Astrocyte of the cerebellum (primary cell): ENCODE measurements around the gene KCNN4.
"Not testable (repeated sequence)": the region's sequence is repeated elsewhere in the genome, so short reads cannot be mapped to it uniquely, and the experiment has no call there.

Experiments
- DNase-seq: peaks from one replicate; pipeline ENCODE4 v3.0.0-alpha.2; 2011; ENCODE audit warnings: low read depth
- H3K4me3 ChIP-seq: 2 replicates; pipeline ENCODE4 v1.5.1; 2011; ENCODE audit warnings: mild to moderate bottlenecking, low read depth, low read length, moderate library complexity
- in situ Hi-C: cut with HindIII; loops from 2 replicates; pipeline ENCODE4 v1.10.0; 2017; ENCODE audit warnings: low sequenced_read_pairs
- TF ChIP-seq, protein P1 (sequence below): IDR thresholded peaks from 2 replicates; pipeline ENCODE4 v1.5.1; 2012; ENCODE audit warnings: low read length, low read depth, moderate library complexity, mild to moderate bottlenecking; ENCODE audit errors: missing control alignments

Gene KCNN4

GRCh38 chr19:43766755-43767043, 14.1 kb downstream of the KCNN4 start:
- TF ChIP-seq, protein P1, sequence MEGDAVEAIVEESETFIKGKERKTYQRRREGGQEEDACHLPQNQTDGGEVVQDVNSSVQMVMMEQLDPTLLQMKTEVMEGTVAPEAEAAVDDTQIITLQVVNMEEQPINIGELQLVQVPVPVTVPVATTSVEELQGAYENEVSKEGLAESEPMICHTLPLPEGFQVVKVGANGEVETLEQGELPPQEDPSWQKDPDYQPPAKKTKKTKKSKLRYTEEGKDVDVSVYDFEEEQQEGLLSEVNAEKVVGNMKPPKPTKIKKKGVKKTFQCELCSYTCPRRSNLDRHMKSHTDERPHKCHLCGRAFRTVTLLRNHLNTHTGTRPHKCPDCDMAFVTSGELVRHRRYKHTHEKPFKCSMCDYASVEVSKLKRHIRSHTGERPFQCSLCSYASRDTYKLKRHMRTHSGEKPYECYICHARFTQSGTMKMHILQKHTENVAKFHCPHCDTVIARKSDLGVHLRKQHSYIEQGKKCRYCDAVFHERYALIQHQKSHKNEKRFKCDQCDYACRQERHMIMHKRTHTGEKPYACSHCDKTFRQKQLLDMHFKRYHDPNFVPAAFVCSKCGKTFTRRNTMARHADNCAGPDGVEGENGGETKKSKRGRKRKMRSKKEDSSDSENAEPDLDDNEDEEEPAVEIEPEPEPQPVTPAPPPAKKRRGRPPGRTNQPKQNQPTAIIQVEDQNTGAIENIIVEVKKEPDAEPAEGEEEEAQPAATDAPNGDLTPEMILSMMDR, result no peak
- in situ Hi-C loops, result no loop called here
- H3K4me3 ChIP-seq, result no peak overlapping the region
- no peak for DNase-seq

- peak; percentile 81 for DNase-seq
- in situ Hi-C loops, result no loop called here
- TF ChIP-seq, protein P1, result no peak
- no peak overlapping the region for H3K4me3 ChIP-seq
These were observed 15.5 kb downstream of the KCNN4 start for GRCh38 chr19:43765109-43765876.

- in situ Hi-C loops, H3K4me3 ChIP-seq, DNase-seq: not testable (repeated sequence)
These were observed 16.1 kb downstream of the KCNN4 start for GRCh38 chr19:43764684-43765083.

DNA sequence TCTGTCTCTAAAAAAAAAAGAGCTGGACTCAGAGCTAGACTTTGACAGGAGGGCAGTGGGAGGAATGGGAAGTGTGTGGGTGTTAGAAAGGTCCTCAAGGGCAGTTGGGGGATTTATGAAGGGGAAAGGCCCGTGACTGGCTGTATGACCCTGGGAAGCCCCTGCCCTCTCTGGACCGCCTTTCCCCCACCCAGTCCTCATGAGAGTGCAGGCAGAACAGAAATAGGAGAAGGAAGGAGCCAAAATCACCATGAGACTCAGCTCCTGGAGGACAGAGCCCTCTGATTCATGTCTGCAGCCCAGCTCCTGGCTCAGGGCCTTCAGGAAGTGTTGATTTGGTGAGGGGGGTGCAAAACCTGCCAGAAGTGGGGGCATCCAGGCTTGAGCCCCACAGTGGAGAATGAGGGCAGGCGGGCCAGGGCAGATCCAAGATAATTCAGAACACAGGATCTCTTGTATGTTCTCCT, 17.3 kb downstream of the KCNN4 start:
- DNase-seq, result no peak
- in situ Hi-C loops, result no loop called here
- H3K4me3 ChIP-seq, result no peak overlapping the region
- TF ChIP-seq, protein P1, result no peak

DNA sequence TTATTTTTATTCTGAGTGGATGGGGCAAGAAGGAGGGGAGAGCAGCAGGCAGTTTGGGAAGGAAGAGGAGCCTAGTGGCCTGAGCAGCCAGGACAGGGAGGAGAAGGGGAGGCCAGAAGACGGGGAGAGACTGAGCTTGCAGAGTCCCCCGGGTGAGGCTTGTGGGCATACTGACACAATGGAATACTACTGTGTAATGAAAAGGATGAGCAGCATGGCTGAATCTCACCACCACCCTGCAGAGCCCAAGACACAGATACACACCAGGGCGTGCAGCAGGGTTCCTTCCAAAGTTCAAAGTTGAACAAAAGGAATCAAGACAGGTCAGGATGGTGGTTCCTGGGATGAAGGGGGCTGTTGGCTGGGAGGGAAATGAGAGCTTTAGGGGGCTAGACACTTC, 18.0 kb downstream of the KCNN4 start:
- DNase-seq, result no peak
- in situ Hi-C loops, result no loop called here
- TF ChIP-seq, protein P1, result no peak
- no peak overlapping the region for H3K4me3 ChIP-seq

DNA sequence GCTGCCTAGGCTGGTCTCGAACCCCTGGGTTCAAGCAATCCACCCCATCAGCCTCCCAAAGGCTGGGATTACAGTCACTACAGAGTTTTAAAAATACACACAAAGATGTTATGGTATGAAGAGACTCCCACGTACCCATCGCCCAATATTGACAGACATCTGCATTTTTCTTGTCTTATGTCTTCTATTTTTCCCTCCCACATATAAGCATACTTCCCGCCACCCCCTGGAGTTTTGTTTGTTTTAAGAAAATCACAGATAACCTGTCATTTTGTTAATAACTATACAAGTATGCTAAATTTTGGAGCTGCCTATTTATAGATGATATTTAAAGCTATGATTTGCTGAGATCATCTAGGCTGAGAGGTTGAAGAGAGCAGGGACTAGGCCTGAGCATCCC, 19.8 kb downstream of the KCNN4 start:
- DNase-seq, result no peak
- TF ChIP-seq, protein P1, result no peak
- in situ Hi-C loops, result no loop called here
- no peak overlapping the region for H3K4me3 ChIP-seq

DNA sequence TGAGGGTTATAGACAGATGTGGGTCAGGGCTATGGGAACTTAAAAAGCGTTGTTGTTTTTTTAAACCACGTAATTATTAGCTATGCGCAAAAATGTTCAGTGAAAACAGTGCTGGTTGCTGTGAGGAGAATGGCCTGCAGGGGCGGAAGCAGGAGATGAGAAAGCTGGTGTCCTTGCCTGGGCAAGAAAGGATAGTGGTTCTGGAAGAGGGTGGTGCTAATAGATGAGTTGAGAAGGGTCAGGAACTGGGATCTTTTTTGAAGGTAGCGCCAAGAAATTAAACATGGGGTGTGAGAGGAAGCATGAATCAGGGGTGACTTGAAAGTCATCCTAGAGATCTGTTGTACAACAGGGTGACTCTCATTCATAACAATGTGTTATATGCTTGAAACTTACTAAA, 21.3 kb downstream of the KCNN4 start:
- no peak for DNase-seq
- in situ Hi-C loops, result no loop called here

More for the DNA sequence above, 21.3 kb downstream of the KCNN4 start:
- TF ChIP-seq, protein P1, result peak; percentile 72
- H3K4me3 ChIP-seq, result no peak overlapping the region
